Lung (tissue), 16 donors: ENCODE measurements around the gene TRPC6. TPM values are rescaled to one million over a fixed set of nuclear protein-coding genes. Genes with fewer than 3 reads are reported as not detected.
A peak's percentile ranks its signal among the peaks of the same experiment; 100 is the strongest.

Experiments used
- ATAC-seq: fragments of 200-7000 bp; cut with Tn5 transposase; one replicate; pipeline ENCODE4 v1.9.1; 2020; ENCODE audit warnings: moderate number of reproducible peaks; ENCODE audit not compliant: insufficient read depth, low FRiP score
- DNase-seq, 3 donors: peaks; one replicate each; pipeline ENCODE4 v3.0.0-alpha.2; 2013 to 2017
- H3K27ac ChIP-seq, 2 donors: one replicate each; pipeline ENCODE4 v1.5.1; 2013; ENCODE audit warnings: mild to moderate bottlenecking in 2 of 2, moderate library complexity in 2 of 2, control low read depth in 1 of 2, inconsistent platforms in 1 of 2, low read depth in 1 of 2, low read length in 1 of 2
- H3K27me3 ChIP-seq, 3 donors: one replicate each; pipeline ENCODE4 v1.5.1; 2013; ENCODE audit warnings: low read length in 2 of 3; ENCODE audit not compliant: control insufficient read depth in 3 of 3, insufficient read depth in 3 of 3
- H3K36me3 ChIP-seq, 4 donors: one replicate each; pipeline ENCODE4 v1.5.1; 2013; ENCODE audit warnings: low read length in 4 of 4, mild to moderate bottlenecking in 1 of 4, moderate library complexity in 1 of 4; ENCODE audit not compliant: control insufficient read depth in 4 of 4, insufficient read depth in 4 of 4
- H3K4me1 ChIP-seq, 5 donors: one replicate each; pipeline ENCODE4 v1.5.1; 2013; ENCODE audit warnings: low read length in 5 of 5, mild to moderate bottlenecking in 2 of 5, moderate library complexity in 1 of 5; ENCODE audit not compliant: control insufficient read depth in 5 of 5, insufficient read depth in 5 of 5
- H3K4me3 ChIP-seq: one replicate; pipeline ENCODE4 v1.5.1; 2013; ENCODE audit warnings: mild to moderate bottlenecking, control low read depth, moderate library complexity
- H3K9ac ChIP-seq, 2 donors: one replicate each; pipeline ENCODE4 v1.5.1; 2013; ENCODE audit warnings: low read length in 2 of 2, control low read depth in 1 of 2; ENCODE audit not compliant: insufficient read depth in 1 of 2
- H3K9me3 ChIP-seq, 4 donors: one replicate each; pipeline ENCODE4 v1.5.1; 2013; ENCODE audit warnings: low read length in 3 of 4, mild to moderate bottlenecking in 1 of 4, moderate library complexity in 1 of 4; ENCODE audit not compliant: control insufficient read depth in 4 of 4, insufficient read depth in 3 of 4
- CTCF ChIP-seq: IDR thresholded peaks from 2 replicates; pipeline ENCODE4 v1.5.1; 2012; ENCODE audit warnings: mild to moderate bottlenecking; ENCODE audit errors: control extremely low read depth, extremely low read depth
- WGBS, 2 donors: extraction: QIAGEN DNeasy Blood & Tissue Kit; methylation state at CpG; one replicate each; pipeline ENCODE4 v1.1.7; 2013; 5-methylcytosine and 5-hydroxymethylcytosine counted together
- long read RNA-seq, 5 donors: transcript quantifications; one replicate each; lab custom pipeline, GENCODE V29; 2026
- polyA plus RNA-seq, 2 donors: library from polyadenylated mRNA; stranded (reverse); fragments of 200-250 nt; gene quantifications; one replicate each; pipeline ENCODE4 v1.2.1, GENCODE V29; 2013
- total RNA-seq, 2 donors: library from RNA; depleted of rRNA in 1 of 2; stranded (reverse); fragments of >200 nt in 1 of 2; gene quantifications; one replicate each; pipeline ENCODE4 v1.2.1, GENCODE V29; 2014 to 2021
- donor health status: control.
- donor health status: control.
- donor health status: Bipolar disorder and iron deficiency.
- donor health status: healthy.
- donor health status: DM: yes; HTN: yes; CAD: no.

The TRPC6 gene
- total RNA-seq, result 10 to 100 TPM; 10.7 to 66.5 TPM
- polyA plus RNA-seq, result 1 to 10 TPM; 3.3 to 5.1 TPM
- long read RNA-seq, donor 1, full-length matches to known transcripts, result 4 of 4 reads
- long read RNA-seq, donor 1, partial matches to known transcripts, result 0 of 4 reads
- long read RNA-seq, donor 1, other reads (novel, unspliced or antisense), result 0 of 4 reads
- long read RNA-seq, donor 2, result 0 reads
- long read RNA-seq, donor 3, full-length matches to known transcripts, result 1 of 1 reads
- long read RNA-seq, donor 3, partial matches to known transcripts, result 0 of 1 reads
- long read RNA-seq, donor 3, other reads (novel, unspliced or antisense), result 0 of 1 reads
- long read RNA-seq, donor 4, full-length matches to known transcripts, result 1 of 8 reads
- long read RNA-seq, donor 4, partial matches to known transcripts, result 7 of 8 reads
- long read RNA-seq, donor 4, other reads (novel, unspliced or antisense), result 0 of 8 reads
- long read RNA-seq, donor 5, full-length matches to known transcripts, result 6 of 11 reads
- long read RNA-seq, donor 5, partial matches to known transcripts, result 5 of 11 reads
- long read RNA-seq, donor 5, other reads (novel, unspliced or antisense), result 0 of 11 reads

GRCh38 chr11:101583251-101584128, at the start of gene TRPC6:
Gene TRPC6, minus strand, starts transcription at chr11:101584007. Its CDS starts 504 bp downstream, at chr11:101583503.
- Histone ChIP-seq H3K9me3 (peaks cover 0 to 5% (median 1%) of the 10 kb centered on the region in 4 donors), H3K9ac (peak within 1 kb of the TSS; percentile 80 to 88), H3K36me3 (no peaks in the 10 kb centered on the region), H3K27ac (peak within 1 kb of the TSS in 1 of 2 donors; percentile 87), H3K4me1 (peaks cover 0 to 7% (median 0%) of the 10 kb centered on the region in 5 donors), H3K27me3 (peaks cover 0 to 20% (median 0%) of the 10 kb centered on the region in 3 donors), H3K4me3 (peak within 1 kb of the TSS; percentile 47)
- DNase-seq (peak; percentile 72 to 84 (median 82)), ATAC-seq (peak; percentile 38)
- 3 to 4% methylated on average over 70 to 74 of the region's 74 CpGs for WGBS, 2 donors
- TF ChIP-seq CTCF, result no peak

GRCh38 chr11:101620026-101620425, 36.2 kb upstream of the TRPC6 start:
- Histone ChIP-seq H3K9me3 (no peaks in the 10 kb centered on the region), H3K27ac (no peak overlapping the region), H3K4me3 (no peak overlapping the region), H3K36me3 (no peaks in the 10 kb centered on the region), H3K27me3 (no peaks in the 10 kb centered on the region), H3K4me1 (no peaks in the 10 kb centered on the region), H3K9ac (no peak overlapping the region)
- DNase-seq (no peak), ATAC-seq (no peak)
- no peak for TF ChIP-seq CTCF
- WGBS, 2 donors, result 53 to 59% methylated on average over 3 of the region's 3 CpGs

- WGBS, 2 donors, result 90 to 92% methylated on average over 2 of the region's 2 CpGs
- no peak for ATAC-seq
- H3K9ac ChIP-seq, result no peak overlapping the region
- no peak for TF ChIP-seq CTCF
- H3K4me1 ChIP-seq, result no peaks in the 10 kb centered on the region
- DNase-seq, result no peak
- H3K36me3 ChIP-seq, result no peaks in the 10 kb centered on the region
- H3K27ac ChIP-seq, result no peak overlapping the region
- H3K4me3 ChIP-seq, result no peak overlapping the region
- no peaks in the 10 kb centered on the region for H3K27me3 ChIP-seq
- no peaks in the 10 kb centered on the region for H3K9me3 ChIP-seq
These were observed 34.9 kb upstream of the TRPC6 start for GRCh38 chr11:101618709-101619108.
